GM19023 (cell line): ENCODE measurements around the gene SLC39A10.
"Not testable (repeated sequence)": the region's sequence is repeated elsewhere in the genome, so short reads cannot be mapped to it uniquely, and the experiment has no call there.

Experiments
- ATAC-seq: cut with Tn5 transposase; IDR thresholded peaks from one replicate; pipeline ENCODE4 v1.9.1; 2021; ENCODE audit warnings: mild to moderate bottlenecking, moderate library complexity; ENCODE audit not compliant: unreplicated experiment

Gene SLC39A10

DNA sequence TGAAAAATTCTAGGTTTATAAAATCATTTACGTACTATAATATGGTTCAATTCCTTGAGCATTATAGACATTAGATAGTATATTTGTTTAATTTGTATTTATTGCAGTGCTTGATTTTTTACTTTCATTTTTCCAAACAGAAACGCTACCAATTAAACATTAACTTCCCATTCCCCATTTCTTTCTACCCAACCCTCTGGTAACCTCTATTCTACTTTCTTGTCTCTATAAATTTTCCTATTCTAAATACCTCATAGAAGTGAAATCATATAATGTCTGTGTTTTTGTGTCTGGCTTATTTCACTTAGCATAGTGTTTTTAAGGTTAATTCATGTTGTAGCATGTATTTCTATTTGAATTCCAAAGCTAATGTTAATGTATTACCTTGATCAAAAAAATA is 11.6 kb upstream of the SLC39A10 start:
- ATAC-seq, result no peak

DNA sequence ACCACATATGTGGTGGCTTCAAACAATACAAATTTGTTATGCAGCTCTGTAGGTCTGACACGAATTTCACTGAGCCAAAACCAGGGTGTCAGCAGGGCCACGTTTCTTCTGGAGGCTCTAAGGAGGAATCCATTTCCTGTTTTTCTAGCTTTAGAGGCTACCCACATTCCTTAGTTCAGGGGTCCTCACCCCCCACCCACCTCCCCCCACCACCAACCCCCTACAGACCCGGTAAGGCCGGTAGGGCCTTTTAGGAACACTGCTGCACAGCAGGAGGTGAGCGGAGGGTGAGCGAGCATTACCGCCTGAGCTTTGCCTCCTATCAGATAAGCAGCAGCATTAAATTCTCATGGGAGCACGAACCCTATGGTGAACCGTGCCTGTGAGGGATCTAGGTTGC is 10.6 kb upstream of the SLC39A10 start:
- no peak for ATAC-seq

DNA sequence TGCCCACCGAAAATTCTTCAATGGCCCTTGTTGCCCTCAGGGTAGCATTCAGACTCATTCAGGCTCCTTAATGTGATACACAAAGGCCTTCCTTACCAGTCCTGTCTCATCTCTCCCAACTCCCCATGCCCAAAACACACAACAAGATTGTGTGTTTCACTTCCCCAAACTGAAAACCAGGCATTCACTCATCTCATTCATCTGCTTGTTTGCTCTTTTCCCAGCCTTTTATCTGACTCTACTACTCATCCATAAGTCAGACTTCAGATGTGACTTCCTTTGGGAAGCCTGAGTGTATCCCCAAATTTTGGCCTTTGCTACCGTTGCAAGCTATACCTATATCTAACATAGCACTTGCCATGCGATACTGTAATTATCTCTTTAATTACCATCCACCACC is 9.7 kb upstream of the SLC39A10 start:
- no peak for ATAC-seq

DNA sequence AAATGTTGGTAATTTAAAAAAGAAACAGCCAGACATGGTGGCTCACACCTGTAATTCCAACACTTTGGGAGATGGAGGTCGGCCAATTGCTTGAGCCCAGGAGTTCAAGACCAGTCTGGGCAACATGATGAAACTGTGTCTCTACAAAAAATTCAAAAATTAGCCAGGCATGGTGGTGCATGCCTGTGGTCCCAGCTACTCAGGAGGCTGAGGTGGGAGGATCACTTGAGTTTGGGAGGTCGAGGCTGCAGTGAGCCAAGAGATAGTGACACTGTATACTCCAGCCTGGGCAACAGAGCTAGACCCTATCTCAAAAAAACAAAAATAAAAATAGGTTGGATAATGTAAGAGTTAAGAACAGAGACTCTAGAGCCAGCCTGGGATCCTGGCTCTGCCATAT is 8.7 kb upstream of the SLC39A10 start:
- ATAC-seq, result not testable (repeated sequence)

DNA sequence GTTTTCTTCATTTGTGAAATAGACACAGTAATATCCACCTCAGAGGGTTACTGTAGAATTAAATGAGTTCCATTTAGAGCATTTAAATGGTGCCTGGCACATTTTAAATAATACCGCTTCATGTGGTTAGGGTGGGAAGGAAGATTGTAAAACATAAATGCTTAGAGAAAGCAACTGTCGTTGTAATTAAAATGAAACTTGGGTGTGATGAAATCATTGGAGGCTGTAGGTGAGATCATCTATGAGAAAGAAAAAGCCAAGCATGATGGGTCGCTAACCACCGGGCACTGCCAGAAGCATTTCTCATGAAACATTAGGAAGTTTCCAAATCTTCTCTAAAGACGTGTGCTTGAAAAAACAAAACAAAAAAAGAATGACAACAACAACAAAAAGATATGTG is 8.2 kb upstream of the SLC39A10 start:
- ATAC-seq, result no peak

DNA sequence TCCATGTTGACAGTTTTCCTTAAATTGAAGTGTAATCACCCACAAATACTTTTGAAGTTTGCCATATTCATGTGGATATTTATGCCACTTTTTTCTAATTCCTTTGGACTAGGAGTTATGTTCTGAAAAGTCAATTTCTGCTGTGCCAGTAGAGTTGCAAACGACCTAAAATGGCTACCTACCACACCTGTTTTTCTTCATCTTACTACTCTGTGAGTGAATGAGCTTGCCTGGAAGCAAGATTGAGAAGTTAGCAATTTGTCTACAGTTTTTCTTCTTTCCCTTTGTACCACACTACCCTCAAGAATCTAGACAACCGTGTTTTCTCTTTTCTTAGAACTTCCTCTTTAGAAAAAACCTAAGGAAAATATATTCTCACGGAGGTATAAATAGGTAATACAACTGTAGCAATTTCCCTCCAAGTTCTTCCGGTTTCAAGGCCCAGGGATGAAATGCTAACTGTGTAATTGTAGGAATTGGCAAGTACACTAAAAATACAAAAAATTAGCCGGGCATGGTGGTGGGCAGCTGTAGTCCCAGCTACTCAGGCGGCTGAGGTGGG is 7.3 kb upstream of the SLC39A10 start:
- peak; percentile 23 for ATAC-seq

DNA sequence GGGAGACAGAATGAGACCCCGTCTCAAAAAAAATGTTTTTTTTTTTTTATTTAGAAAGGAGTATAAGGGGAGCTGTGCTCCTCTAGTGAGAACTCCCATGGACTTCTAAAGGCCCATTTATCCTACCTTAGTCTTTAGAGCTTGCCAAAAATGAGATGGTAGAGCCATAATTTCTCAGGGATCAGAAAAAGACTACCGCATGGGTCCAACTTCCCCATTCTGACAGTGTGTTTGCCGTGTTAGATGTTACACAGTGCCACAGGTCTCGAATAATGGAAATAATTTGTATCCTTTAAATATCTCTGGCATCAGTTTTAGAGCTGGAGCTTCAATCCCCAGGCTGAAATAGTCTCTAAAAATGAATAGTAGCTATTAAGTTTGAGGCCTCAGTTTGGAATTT is 6.0 kb upstream of the SLC39A10 start:
- ATAC-seq, result no peak

DNA sequence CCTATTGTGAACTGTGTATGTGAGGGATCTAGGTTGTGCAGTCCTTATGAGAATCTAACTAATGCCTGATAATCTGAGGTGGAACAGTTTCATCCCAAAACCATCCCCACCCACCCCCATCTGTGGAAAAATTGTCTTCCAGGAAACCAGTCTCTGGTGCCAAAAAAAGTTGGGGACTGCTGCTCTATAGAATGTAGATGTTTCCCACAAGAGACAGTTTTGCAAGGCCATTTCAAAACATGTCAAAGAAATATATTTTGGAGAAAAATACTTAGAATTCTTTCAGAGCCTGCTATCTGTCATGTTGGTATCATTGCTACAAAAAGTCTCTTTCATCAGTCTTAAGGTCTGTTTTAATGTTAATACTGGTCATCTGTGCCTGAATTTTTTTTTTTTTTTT is 4.1 kb upstream of the SLC39A10 start:
- no peak for ATAC-seq

DNA sequence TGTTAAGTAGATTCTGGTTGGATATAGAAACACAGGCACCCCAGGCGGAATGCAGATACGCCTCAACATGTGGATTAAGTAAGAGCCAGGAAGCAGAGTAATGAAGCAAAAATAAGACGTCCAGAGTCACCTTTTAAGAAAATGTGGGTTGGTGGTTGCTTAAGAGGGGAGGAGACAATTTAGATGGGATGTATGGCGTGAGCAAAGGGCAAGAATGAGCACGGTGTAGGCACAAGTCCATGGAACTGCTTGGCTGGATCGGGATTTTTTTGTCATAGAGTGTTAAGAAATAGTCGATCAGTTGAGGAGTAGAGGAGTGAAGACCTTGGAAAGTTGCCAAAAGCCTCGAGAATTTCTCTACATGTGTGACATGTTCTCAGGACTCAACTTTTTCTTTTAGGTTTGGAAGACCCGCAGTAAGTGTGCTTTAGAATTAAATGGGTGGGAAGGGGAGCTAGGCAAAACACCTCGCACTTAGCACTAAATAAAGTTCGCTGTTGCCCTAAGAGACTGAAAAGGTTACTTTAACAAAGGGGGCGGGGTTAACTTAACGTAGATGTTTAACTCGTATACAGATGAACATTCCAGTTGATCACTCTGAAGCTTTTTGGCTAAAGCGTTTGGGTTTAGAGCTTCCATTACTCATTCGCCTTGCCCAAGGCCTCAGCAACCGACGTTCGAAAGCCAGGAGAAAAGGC is 716 bp upstream of the SLC39A10 start:
- ATAC-seq, result no peak

DNA sequence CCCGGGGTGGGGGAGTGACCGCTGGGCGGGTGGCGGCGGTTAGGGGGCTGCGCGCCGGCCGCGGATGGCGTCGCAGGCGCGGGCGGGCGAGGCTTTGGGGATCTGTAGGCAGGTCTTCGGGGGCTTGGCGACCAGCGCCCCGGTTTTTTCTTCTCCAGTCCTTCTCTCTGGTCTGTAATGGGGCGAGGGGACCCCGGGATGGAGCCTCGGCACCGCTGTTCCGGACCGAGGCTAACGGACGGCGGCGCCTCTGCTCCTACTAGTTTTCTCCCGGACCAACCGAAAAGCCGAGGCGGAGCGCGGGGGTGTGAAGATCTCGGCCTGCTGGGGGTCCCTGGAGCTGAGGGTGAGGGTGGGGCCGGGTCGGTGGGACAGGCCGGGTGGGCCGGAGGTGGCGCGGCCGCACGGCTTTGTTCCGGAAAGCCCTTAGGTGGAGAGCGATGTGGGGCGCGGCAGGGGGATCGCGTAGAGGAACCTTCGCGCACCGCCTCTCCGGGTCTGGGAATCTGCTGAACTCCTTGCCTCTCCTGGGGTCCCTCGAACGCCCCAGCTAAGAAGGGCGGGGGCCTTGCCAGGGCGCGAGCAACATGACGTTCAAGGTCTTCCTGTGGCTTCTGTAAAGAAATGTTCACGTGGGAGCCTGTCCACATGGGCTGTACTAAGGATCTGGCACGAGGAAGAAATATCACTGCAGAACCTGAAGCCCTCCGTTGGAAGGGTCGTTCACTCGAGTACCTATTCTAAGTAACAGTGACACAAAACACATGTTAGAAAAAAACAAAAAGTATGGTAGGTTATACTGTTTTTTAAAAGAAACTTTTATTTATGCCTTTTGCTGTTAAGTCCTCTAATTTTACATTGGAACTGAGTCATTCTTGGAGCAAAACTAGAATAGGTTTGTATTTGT is 861 bp downstream of the SLC39A10 start:
- ATAC-seq, result peak; percentile 30

DNA sequence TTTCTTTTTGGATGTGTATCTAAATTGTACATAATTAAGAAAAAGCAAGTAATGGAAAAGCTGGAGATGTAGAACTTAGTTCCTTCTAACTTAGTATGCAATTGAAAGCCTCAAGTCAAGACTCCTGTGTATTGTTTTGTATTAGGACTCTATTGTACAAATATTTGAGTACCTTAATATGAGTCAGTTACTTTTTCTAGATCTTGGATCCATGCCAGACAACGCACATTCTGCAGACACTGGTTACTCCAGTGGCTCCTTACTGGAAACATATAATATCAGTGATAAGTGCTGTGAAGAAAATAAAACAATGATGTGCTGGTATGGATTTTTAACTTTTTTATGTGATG is 1.5 kb downstream of the SLC39A10 start:
- ATAC-seq, result no peak

DNA sequence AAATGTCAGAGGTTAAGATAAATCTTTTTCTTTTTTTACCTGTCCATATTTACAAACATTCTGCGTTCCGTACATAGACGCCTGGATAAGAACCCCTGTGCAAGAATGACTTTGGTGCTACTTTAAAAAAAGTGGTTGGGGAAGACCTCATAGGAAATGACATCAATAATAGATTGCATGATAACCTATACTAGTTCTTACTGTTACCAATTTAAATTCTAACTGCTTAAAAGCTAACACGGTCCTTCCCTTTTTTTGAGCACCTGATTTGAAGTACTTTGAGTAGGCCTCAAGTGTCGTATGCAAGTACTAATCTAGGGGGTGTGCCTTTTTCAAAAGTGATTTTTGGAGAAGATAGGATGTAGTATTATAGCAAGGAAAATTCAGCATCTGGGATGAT is 2.1 kb downstream of the SLC39A10 start:
- ATAC-seq, result no peak

DNA sequence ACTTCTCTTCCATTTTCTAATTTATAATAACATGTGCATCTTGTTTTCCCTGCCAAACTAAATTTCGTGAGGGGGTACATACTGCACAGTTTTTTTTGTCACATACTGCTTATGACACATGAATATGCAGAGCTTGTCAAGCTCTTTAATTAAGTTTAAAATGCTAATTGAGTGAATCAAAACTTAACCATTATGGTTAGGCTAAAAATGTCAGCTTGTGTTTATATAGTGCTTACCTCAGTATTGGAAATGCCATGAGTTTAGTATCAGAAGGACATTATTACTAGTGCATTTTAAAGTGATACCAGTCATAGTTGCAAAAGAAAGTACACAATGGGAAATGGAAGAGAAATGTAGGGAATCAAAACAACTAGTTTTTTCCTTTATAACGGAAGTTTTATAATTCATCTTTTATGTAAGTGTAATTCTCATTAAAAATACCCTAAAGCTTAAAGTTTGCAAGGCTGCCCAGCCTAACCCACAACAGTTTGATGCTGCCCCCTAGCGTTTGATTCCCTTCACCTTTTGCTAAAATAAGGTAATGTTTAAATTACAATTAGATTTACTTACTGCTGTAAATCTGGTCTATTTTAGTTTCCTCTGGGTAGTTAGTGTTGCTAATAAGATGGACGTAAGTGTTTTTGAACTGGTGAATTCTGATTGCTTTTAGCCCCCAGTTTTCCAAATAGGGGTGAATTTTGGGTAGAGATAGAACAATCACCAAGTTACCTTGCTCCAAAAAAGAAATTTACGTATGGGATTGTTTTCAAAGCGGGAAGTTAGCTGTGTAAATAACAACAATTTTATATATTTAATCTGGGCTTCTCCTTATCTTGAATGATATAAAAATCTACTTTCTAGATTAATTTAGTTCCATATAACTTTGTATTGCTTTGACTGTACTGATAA is 3.2 kb downstream of the SLC39A10 start:
- ATAC-seq, result no peak

DNA sequence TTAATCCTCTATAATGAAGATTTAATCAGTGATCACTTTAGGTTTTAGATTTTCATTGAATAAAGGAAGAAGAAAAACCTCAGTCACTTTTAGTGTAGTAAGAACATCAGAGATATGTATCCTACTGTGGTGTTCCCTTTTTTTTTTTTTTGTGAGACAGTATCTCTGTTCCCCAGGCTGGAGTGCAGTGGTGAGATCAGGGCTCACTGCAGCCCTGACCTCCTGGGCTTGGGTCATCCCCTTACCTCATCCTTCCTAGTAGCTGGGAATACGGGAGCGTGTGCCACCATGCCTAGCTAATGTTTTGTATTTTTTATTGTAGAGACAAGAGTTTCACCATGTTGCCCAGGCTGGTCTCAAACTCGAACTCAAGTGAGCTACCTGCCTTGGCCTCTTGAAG is 5.1 kb downstream of the SLC39A10 start:
- ATAC-seq, result no peak

DNA sequence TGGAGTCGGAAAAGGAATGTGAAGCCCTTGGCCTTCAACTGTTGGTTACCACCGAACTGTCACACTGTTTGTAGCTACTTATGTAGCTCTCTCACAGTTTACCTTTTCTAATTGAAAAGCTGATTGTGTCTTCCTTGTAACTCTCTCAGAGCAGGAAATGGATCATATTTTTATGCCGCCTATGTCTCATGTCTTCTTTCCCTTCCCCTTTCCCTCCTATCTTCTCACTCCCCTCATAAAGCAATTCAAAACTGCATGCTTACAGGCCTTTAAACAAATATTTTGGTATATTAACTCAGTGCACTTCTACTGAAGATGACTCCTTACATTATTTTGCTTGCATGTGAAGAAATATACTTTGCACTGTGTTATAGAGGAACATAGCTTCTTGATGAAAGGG is 6.0 kb downstream of the SLC39A10 start:
- no peak for ATAC-seq

DNA sequence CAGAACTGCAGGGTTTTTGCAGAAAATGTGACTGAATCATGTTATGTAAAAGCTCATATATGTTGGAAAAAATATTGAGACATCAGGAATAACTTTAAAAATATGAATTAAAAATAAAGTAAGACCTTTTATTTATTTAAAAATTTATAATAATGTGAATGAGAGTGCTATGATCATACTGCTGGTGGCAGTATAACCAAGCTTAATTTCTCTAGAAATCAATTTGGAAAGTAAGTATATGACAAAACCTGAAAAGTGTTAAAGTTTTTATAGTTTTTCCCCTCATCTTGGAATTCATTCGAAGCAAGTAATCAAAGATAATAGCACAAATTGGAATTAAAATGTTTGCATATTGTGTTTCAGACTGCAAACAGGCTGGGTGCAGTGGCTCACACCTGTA is 7.5 kb downstream of the SLC39A10 start:
- no peak for ATAC-seq

DNA sequence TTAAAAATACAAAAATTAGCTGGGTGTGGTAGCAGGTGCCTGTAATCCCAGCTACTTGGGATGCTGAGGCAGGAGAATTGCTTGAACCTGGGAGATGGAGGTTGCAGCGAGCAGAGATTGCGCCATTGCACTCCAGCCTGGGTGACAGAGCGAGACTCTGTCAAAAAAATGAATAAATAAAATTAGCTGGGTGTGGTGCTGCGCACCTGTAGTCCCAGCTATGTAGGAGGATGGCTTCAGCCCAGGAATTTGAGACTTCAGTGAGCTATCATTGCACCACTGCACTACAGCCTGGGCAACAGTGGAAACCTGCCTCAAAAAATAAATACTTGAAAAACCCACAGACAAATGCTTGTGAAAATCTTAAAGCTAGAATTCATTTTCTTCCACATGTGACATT is 8.1 kb downstream of the SLC39A10 start:
- ATAC-seq, result not testable (repeated sequence)

DNA sequence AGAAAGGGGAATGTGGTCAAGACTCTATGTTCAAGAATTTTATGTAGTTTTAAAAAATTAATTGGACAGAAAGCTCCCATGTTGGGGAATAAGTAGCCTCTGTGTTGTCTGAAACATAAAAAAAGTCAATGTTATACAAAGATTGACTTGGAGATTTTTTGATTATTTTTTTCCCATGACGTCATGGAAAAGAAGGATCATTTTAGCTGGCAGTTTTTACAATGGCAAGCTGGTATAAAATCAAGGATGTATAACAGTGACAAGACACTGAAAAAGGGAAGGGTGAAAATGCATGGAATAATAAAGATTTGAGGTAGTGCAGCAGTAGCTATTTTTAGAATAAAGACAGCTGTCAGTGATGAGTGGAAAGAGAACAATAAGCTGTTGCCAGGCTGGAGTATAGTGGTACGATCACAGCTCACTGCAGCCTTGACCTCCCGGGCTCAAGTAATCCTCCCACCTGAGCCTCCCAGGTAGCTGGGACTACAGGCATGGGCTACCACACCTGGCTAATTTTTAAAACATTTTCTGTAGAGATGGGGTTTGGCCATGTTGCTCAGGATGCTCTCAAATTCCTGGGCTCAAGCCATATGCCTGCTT is 9.2 kb downstream of the SLC39A10 start:
- ATAC-seq, result no peak

DNA sequence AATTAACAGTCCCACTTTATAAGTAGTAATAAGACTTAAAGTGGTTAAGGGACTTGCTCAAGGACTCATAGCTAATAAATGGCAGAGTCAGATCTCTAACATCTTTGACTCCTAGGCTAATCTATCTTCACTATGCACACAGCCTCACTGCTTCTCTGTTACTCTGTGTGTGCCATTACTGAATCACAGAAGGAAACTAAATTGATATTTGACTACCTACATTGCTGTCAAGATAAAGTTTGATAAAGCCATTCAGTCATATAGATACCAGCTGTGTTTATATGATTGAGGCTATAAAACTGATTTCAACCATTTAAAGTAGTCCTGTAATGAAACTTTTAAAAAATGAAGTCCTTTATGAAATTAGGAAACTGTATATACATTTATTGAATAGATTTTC is 10.9 kb downstream of the SLC39A10 start:
- no peak for ATAC-seq

DNA sequence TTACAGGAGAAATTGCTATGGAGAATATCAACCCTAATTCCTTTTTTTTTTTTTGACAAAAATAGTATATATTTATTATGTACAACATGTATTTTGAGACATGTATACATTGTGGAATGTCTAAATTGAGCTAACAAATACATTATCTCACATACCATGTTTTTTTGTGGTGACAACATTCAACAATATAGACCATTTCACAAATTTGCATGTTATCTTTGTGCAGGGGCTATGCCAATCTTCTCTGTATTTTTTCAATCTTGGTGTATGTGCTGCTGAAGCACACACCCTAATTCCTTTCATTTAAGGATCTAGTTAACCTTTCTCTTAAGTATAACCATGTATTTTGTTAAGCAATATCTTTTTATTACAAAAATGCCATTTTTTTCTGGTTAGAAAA is 13.2 kb downstream of the SLC39A10 start:
- ATAC-seq, result no peak

DNA sequence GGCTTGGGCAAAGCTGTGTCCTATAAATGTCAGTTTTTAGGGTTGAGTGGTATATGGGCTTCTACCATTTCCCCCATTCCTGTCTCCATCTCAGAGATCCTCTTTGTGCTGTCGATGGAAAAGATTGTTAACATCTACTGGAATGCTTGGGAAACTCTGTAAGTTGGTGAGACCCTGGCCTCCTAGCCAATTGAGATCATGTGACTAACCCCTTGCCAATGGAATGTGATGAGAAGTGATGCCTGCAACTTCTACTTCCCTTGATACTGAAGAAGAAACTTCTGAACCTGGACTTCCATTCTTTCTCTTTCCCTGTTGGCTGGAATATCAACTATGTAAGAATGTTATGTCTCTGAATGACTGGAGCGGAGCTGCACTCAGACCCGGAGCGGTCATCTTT is 14.5 kb downstream of the SLC39A10 start:
- ATAC-seq, result no peak
